Stomach (tissue), 9 donors: Measurements from ENCODE around the gene CELF6. TPM values are rescaled to one million over a fixed set of nuclear protein-coding genes. Genes with fewer than 3 reads are reported as not detected.

Experiments used
- DNase-seq, 2 donors: peaks; one replicate each; pipeline versions ENCODE4 v3.0.0 to v3.0.0-alpha.2; 2013 to 2019
- H3K27ac ChIP-seq, 5 donors: fragments of 200-600 bp in 4 of 5; sonication (generic) in 4 of 5; one replicate each; pipeline ENCODE4 v1.5.1; 2013 to 2019; ENCODE audit warnings: mild to moderate bottlenecking in 1 of 5, moderate library complexity in 1 of 5
- H3K27me3 ChIP-seq, 3 donors: fragments of 200-600 bp; sonication (generic); one replicate each; pipeline ENCODE4 v1.5.1; 2017 to 2019; ENCODE audit warnings: mixed run types in 1 of 3
- H3K36me3 ChIP-seq, 4 donors: fragments of 200-600 bp; sonication (generic); 1 replicate in 3 of 4; 2 replicates in 1 of 4; pipeline ENCODE4 v1.5.1; 2016 to 2019
- H3K4me1 ChIP-seq, 4 donors: fragments of 200-600 bp; sonication (generic); one replicate each; pipeline ENCODE4 v1.5.1; 2016 to 2019
- H3K4me3 ChIP-seq, 4 donors: fragments of 200-600 bp; sonication (generic) in 3 of 4; one replicate each; pipeline ENCODE4 v1.5.1; 2016 to 2019; ENCODE audit warnings: mild to moderate bottlenecking in 1 of 4
- H3K9me3 ChIP-seq, 4 donors: fragments of 200-600 bp; sonication (generic); one replicate each; pipeline ENCODE4 v1.5.1; 2016 to 2019
- EP300 ChIP-seq: sonication (generic); formaldehyde crosslinking; IDR thresholded peaks from one replicate; pipeline ENCODE4 v1.6.1; 2017; ENCODE audit warnings: antibody characterized with exemption
- POLR2A ChIP-seq, 4 donors: fragments of 450-650 bp; IDR thresholded peaks; one replicate each; pipeline ENCODE4 v1.6.1; 2016; ENCODE audit warnings: antibody characterized with exemption in 4 of 4, control low read depth in 2 of 4, mild to moderate bottlenecking in 1 of 4, moderate library complexity in 1 of 4
- POLR2AphosphoS5 ChIP-seq, 3 donors: sonication (generic); formaldehyde crosslinking; IDR thresholded peaks; one replicate each; pipeline ENCODE4 v1.6.1; 2016; ENCODE audit warnings: antibody characterized with exemption in 3 of 3
- WGBS, 5 donors: extraction: QIAGEN DNeasy Blood & Tissue Kit in 3 of 5; methylation state at CpG; one replicate each; pipeline versions ENCODE4 v1.1.5 to v1.1.7; 2013 to 2018; 5-methylcytosine and 5-hydroxymethylcytosine counted together
- intact Hi-C: fragments of 100-400 bp; cut with DNase I; formaldehyde crosslinking; loops from one replicate; pipeline ENCODE4 v1.15.1; 2023; ENCODE audit warnings: low total_unique reads
- polyA plus RNA-seq, 3 donors: library from polyadenylated mRNA; stranded (reverse); fragments of 200-250 nt; gene quantifications; one replicate each; pipeline ENCODE4 v1.2.3, GENCODE V29; 2013
- total RNA-seq, 5 donors: library from RNA; depleted of rRNA; stranded (reverse); fragments of >200 nt; gene quantifications; one replicate each; pipeline versions ENCODE4 v1.1.0 to v1.2.3, GENCODE V29; 2014 to 2016
- TF ChIP-seq, protein P1 (sequence below), 7 experiments: fragments of 450-650 bp in 4 of 7; fragments of 200-600 bp in 3 of 7; sonication (generic) in 3 of 7; IDR thresholded peaks; one replicate each; pipeline ENCODE4 v1.5.1; 2016 to 2019; ENCODE audit warnings: antibody characterized with exemption in 7 of 7, control low read depth in 2 of 7, mild to moderate bottlenecking in 1 of 7
- donor health status: healthy with polysubstance abuse.
- donor health status: Bipolar disorder and iron deficiency.
- donor health status: healthy.

The CELF6 gene
- total and polyA plus RNA-seq, 8 donors: 0.44 to 4.0 (median 1.2) TPM; not detected in 2

DNA sequence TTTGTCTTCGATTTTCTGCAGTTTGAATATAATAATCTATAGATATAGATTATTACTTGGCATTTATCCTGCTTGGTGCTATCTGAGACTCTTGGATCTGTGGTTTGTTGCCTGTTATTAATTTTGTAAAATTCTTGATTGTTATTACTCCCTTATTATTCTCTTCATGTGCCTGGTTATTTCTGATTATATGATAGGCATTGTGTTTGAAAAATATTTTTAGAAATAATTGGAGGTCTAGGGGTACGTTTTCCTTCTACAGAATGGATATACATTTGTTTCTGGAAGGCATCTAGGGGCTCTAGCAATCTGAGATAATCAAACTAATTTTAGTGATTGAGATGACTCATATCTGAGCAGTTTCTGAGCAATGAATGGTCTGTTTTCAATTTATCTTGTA, 14.9 kb upstream of the CELF6 start:
- no peak for TF ChIP-seq POLR2A (IDR thresholded peaks at IDR 0.05)
- no peak for TF ChIP-seq EP300
- no peak for TF ChIP-seq POLR2AphosphoS5 (IDR thresholded peaks at IDR 0.05)
- TF ChIP-seq, protein P1, sequence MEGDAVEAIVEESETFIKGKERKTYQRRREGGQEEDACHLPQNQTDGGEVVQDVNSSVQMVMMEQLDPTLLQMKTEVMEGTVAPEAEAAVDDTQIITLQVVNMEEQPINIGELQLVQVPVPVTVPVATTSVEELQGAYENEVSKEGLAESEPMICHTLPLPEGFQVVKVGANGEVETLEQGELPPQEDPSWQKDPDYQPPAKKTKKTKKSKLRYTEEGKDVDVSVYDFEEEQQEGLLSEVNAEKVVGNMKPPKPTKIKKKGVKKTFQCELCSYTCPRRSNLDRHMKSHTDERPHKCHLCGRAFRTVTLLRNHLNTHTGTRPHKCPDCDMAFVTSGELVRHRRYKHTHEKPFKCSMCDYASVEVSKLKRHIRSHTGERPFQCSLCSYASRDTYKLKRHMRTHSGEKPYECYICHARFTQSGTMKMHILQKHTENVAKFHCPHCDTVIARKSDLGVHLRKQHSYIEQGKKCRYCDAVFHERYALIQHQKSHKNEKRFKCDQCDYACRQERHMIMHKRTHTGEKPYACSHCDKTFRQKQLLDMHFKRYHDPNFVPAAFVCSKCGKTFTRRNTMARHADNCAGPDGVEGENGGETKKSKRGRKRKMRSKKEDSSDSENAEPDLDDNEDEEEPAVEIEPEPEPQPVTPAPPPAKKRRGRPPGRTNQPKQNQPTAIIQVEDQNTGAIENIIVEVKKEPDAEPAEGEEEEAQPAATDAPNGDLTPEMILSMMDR (IDR thresholded peaks at IDR 0.05): no peak
- 84 to 94% (median 92%) methylated on average over 2 of the region's 2 CpGs for WGBS, 5 donors
- no peaks in the 10 kb centered on the region for H3K27me3 ChIP-seq
- no peak overlapping the region for H3K4me3 ChIP-seq
- intact Hi-C loops: no loop called here
- H3K9me3 ChIP-seq: no peaks in the 10 kb centered on the region
- no peak overlapping the region for H3K27ac ChIP-seq
- no peak for DNase-seq
- peaks cover 0 to 37% (median 17%) of the 10 kb centered on the region in 4 donors for H3K36me3 ChIP-seq
- peaks cover 0 to 13% (median 2%) of the 10 kb centered on the region in 4 donors for H3K4me1 ChIP-seq

DNA sequence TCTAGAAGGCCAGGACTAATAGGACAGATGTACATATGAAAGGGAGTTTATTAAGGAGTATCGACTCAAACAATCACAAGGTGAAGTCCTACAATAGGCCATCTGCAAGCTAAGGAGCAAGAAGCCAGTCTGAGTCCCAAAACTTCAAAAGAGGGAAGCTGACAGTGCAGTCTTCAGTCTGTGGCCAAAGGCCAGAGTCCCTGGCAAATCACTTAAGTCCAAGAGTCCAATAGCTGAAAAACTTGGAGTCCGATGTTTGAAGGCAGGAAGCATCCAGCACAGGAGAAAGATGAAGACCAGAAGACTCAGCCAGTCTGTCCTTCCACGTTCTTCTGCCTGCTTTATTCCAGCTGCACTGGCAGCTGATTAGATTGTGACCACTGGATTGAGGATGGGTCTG, 11.1 kb upstream of the CELF6 start:
- intact Hi-C loops: no loop called here
- no peak for DNase-seq
- Histone ChIP-seq H3K27me3 (no peaks in the 10 kb centered on the region), H3K9me3 (no peaks in the 10 kb centered on the region), H3K4me1 (no peaks in the 10 kb centered on the region), H3K36me3 (peaks cover 0 to 47% (median 36%) of the 10 kb centered on the region in 4 donors), H3K27ac (no peak overlapping the region), H3K4me3 (no peak overlapping the region)
- 86 to 90% (median 87%) methylated on average over 3 of the region's 3 CpGs for WGBS, 5 donors
- TF ChIP-seq POLR2A (IDR thresholded peaks at IDR 0.05) (no peak), EP300 (no peak), POLR2AphosphoS5 (IDR thresholded peaks at IDR 0.05) (no peak)
- TF ChIP-seq, protein P1 (IDR thresholded peaks at IDR 0.05): no peak

DNA sequence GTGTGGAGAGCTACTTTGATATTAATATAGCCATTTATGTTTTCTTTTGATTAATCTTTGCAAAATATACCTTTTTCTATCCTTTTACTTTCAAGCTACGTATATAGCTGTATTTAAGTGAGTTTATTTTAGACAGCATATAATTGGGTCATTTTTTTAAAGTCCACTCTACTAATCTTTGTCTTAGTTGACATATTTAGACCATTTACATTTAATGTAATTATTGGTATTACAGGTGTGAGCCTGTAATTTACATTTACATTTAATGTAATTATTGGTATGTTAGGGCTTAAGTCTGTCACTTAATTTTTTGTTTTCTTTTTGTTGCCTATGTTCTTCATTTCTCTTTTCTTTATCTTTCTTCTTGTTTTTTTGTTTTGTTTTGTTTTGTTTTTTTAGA, 3.8 kb upstream of the CELF6 start:
- 91 to 100% (median 95%) methylated on average over 1 of the region's 1 CpG for WGBS, 5 donors
- H3K27ac ChIP-seq: no peak overlapping the region

DNA sequence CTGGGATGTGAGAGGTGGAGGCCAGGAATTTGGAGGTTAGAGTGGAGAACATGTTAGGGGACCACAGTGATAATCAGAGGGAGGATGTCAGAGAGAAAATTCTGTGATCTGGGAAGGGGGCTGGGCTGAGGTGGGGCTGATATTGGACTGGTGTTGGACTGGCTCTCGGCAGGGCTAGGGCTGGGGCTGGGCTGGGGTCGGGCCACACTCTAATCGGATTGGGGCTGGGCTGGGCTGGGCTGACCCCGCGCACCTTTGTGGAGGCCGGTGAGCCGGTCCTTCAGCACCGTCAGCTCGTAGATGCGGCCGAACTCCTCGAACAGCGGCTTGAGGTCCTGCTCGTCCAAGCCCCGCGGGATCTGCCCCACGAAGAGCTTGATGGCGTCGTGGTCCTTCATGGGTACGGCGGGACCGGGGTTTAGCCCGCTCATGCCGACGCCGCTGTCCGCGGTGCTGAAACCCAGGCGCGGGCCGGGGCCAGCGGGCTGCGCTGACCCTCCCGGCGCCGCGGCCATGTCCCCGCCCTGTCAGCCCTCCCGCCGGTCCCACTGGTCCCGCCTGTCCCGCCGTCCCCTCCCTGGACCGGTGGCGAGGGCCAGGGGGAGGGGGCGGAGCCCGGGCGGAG, 485 bp downstream of the CELF6 start:
- intact Hi-C loops: no loop called here
- peak; percentile 75 to 94 for DNase-seq
- H3K36me3 ChIP-seq: no peaks in the 10 kb centered on the region
- peak overlapping the region in 3 of 5 donors; percentile 52 to 61 (median 60) for H3K27ac ChIP-seq
- no peaks in the 10 kb centered on the region for H3K9me3 ChIP-seq
- H3K4me1 ChIP-seq: peaks cover 6 to 18% (median 16%) of the 10 kb centered on the region in 4 donors
- peak overlapping the region; percentile 47 to 77 (median 67) for H3K4me3 ChIP-seq
- H3K27me3 ChIP-seq: peaks cover 0 to 8% (median 0%) of the 10 kb centered on the region in 3 donors
- WGBS, 5 donors: 7 to 15% (median 10%) methylated on average over 10 to 48 of the region's 48 CpGs
- TF ChIP-seq POLR2A (IDR thresholded peaks at IDR 0.05): no peak
- no peak for TF ChIP-seq EP300

More for the DNA sequence above, 3.8 kb upstream of the CELF6 start:
- DNase-seq: no peak
- peaks cover 6 to 18% (median 16%) of the 10 kb centered on the region in 4 donors for H3K4me1 ChIP-seq
- TF ChIP-seq POLR2A (IDR thresholded peaks at IDR 0.05) (no peak), POLR2AphosphoS5 (IDR thresholded peaks at IDR 0.05) (no peak), EP300 (no peak)
- TF ChIP-seq, protein P1 (IDR thresholded peaks at IDR 0.05): no peak
- peaks cover 0 to 23% (median 21%) of the 10 kb centered on the region in 4 donors for H3K36me3 ChIP-seq
- intact Hi-C loops: no loop called here
- no peak overlapping the region for H3K4me3 ChIP-seq
- H3K27me3 ChIP-seq: peaks cover 0 to 8% (median 0%) of the 10 kb centered on the region in 3 donors
- H3K9me3 ChIP-seq: no peaks in the 10 kb centered on the region

DNA sequence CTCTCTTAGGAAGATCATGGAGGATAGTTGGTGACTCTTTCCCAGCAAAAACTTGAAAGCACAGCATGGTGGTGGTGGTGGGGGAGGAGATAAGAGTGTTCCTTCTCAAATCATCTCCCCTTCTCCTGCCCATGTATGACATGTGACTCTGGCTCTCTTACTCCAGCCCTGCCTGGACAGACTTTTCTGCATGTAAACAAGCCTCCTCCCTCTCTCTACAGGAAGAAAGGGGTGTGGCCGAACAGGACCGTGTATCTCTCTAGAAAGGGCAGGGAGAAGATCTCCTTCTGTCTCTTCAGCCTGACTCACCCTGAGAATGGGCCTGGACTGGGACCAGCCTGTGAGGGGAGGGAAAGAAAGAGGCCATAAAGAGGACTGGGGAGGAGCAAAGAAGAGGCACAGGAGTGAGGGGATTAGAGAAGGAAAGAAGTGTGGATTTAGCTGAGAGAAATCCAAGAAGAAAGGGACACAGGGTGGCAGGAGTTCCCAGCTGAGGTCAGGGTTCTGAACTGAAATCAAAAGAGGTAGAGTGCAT, 1.5 kb downstream of the CELF6 start:
- no peaks in the 10 kb centered on the region for H3K36me3 ChIP-seq
- peaks cover 0 to 8% (median 0%) of the 10 kb centered on the region in 3 donors for H3K27me3 ChIP-seq
- no peak overlapping the region for H3K4me3 ChIP-seq
- TF ChIP-seq EP300 (no peak), POLR2A (IDR thresholded peaks at IDR 0.05) (no peak), POLR2AphosphoS5 (IDR thresholded peaks at IDR 0.05) (no peak)
- TF ChIP-seq, protein P1 (IDR thresholded peaks at IDR 0.05): no peak
- H3K9me3 ChIP-seq: no peaks in the 10 kb centered on the region
- intact Hi-C loops: no loop called here
- no peak overlapping the region for H3K27ac ChIP-seq
- peak in 1 of 2 donors; percentile 12 for DNase-seq
- H3K4me1 ChIP-seq: peaks cover 6 to 18% (median 16%) of the 10 kb centered on the region in 4 donors
- 32 to 49% (median 38%) methylated on average over 2 of the region's 2 CpGs for WGBS, 5 donors
